Thyroid gland (tissue), 4 donors: ENCODE data around the gene CAPN10.

ENCODE experiments used
- POLR2A ChIP-seq, 2 donors: fragments of 450-650 bp; IDR thresholded peaks; one replicate each; pipeline ENCODE4 v1.6.1; 2017; ENCODE audit warnings: antibody characterized with exemption in 2 of 2, mild to moderate bottlenecking in 2 of 2, moderate library complexity in 1 of 2
- TF ChIP-seq, protein P1 (sequence below), 6 experiments: fragments of 200-600 bp in 3 of 6; fragments of 450-650 bp in 3 of 6; sonication (generic) in 3 of 6; IDR thresholded peaks; one replicate each; pipeline ENCODE4 v1.5.1; 2016 to 2019; ENCODE audit warnings: antibody characterized with exemption in 6 of 6, mild to moderate bottlenecking in 2 of 6, inconsistent platforms in 1 of 6, moderate library complexity in 1 of 6

DNA sequence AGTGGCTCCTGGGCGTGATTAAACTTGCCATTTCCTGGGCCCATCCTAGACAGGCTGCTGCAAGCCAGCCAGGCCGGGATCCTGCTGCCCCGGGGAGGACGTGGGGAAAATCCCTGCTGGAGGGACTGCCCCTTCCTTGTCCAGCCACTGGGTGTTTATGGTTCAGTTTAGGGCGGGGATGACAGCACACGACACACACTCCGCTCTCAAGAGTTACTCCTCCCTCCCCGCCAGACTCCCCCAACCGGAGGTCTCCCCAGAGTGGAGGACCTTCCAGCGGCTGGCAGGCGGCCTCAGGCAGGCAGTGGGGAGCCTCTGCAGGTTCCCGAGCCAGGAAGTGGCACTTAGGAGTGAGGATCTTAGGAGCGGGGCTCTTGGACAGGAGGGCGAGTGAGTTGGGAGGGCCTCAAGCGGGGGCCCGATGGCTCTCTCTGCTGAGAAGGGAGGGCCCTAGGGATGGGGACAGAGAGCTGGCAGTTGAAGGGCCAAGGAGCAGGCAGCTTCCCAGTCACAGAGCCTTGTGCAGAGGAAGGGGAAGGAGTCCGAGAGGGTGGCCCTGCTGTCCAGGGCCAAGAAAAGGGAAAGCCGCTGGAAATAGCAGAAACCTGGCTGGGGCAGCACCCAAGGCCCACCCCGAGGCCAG lies 33.1 kb downstream of the CAPN10 start:
- TF ChIP-seq, protein P1, sequence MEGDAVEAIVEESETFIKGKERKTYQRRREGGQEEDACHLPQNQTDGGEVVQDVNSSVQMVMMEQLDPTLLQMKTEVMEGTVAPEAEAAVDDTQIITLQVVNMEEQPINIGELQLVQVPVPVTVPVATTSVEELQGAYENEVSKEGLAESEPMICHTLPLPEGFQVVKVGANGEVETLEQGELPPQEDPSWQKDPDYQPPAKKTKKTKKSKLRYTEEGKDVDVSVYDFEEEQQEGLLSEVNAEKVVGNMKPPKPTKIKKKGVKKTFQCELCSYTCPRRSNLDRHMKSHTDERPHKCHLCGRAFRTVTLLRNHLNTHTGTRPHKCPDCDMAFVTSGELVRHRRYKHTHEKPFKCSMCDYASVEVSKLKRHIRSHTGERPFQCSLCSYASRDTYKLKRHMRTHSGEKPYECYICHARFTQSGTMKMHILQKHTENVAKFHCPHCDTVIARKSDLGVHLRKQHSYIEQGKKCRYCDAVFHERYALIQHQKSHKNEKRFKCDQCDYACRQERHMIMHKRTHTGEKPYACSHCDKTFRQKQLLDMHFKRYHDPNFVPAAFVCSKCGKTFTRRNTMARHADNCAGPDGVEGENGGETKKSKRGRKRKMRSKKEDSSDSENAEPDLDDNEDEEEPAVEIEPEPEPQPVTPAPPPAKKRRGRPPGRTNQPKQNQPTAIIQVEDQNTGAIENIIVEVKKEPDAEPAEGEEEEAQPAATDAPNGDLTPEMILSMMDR (IDR thresholded peaks at IDR 0.05): no peak
- TF ChIP-seq POLR2A (IDR thresholded peaks at IDR 0.05): no peak
